Measurements from ENCODE around the gene FBRSL1. TPM values are rescaled to one million over a fixed set of nuclear protein-coding genes. Genes with fewer than 3 reads are reported as not detected.

Gene FBRSL1
- total and polyA plus RNA-seq, 2 of the 8 experiments (the other 6 are each of a cell fraction or from before 2014, with no cell fraction given): 18.4 to 109 TPM

- H4K20me1 ChIP-seq (replicated peaks in 1 of 2; ENCODE audit: control insufficient read depth in 1 of 2, insufficient read depth in 2 of 2, low read length in 2 of 2): no peaks in the 10 kb centered on the region
- POLR2A ChIA-PET (ENCODE audit: partially characterized antibody): no interaction called here
- CTCF ChIA-PET (ENCODE audit: partially characterized antibody): no interaction called here
- DNase-seq (ENCODE audit: low read depth in 1 of 2, low spot score in 2 of 2): no peak
- no peak overlapping the region for H3K4me3 ChIP-seq (ENCODE audit: extremely low read depth in 1 of 4, insufficient read depth in 2 of 4, low read depth in 3 of 4, low read length in 4 of 4)
- no peak overlapping the region for H4K8ac ChIP-seq (ENCODE audit: extremely low read depth, insufficient read depth, low read length)
- H4K91ac ChIP-seq (replicated peaks; ENCODE audit: insufficient read length, low read length): no peak overlapping the region
- no peak overlapping the region for H4K5ac ChIP-seq (ENCODE audit: insufficient read length, low read depth, low read length)
- H3K14ac ChIP-seq (ENCODE audit: insufficient read length): no peak overlapping the region
- H3K4ac ChIP-seq (replicated peaks; ENCODE audit: insufficient read length, low read depth, low read length): no peak overlapping the region
- no peaks in the 10 kb centered on the region for H3K79me2 ChIP-seq (ENCODE audit: control insufficient read depth in 1 of 2, insufficient read depth in 2 of 2, low read length in 2 of 2)
- no peak overlapping the region for H2BK20ac ChIP-seq (ENCODE audit: low read length)
- H3K36me3 ChIP-seq (ENCODE audit: control insufficient read depth in 2 of 4, insufficient read depth in 4 of 4, low read length in 3 of 4): no peaks in the 10 kb centered on the region
- H3K9ac ChIP-seq (replicated peaks in 1 of 4; ENCODE audit: extremely low read depth in 1 of 4, low read depth in 3 of 4, low read length in 3 of 4): no peak overlapping the region
- H3K27ac ChIP-seq (ENCODE audit: low read depth, low read length): no peak overlapping the region
- no peak overlapping the region for H3K4me2 ChIP-seq (ENCODE audit: insufficient read depth in 1 of 2, low read depth in 2 of 2, low read length in 2 of 2)
- no peak overlapping the region for H2BK12ac ChIP-seq (ENCODE audit: low read depth, low read length)
- H3K9me3 ChIP-seq (ENCODE audit: insufficient read depth in 2 of 2, low read depth in 1 of 2, low read length in 1 of 2): peaks cover 0 to 13% of the 10 kb centered on the region in 2 experiments; a peak in 2 of 4 replicates
- no peak overlapping the region for H2BK15ac ChIP-seq (ENCODE audit: low read length)
- H3K23ac ChIP-seq (ENCODE audit: insufficient read length): no peak overlapping the region
- H3K18ac ChIP-seq (ENCODE audit: extremely low read depth, low read length): no peak overlapping the region
- no peak overlapping the region for H2BK120ac ChIP-seq (replicated peaks; ENCODE audit: low read depth, low read length)
- H3K79me1 ChIP-seq (ENCODE audit: low read depth, low read length): no peaks in the 10 kb centered on the region
- H3K56ac ChIP-seq (replicated peaks; ENCODE audit: insufficient read length, low read depth, low read length): no peak overlapping the region
- H2BK5ac ChIP-seq (ENCODE audit: low read depth, low read length): no peak overlapping the region
- no peak overlapping the region for H2AK5ac ChIP-seq (ENCODE audit: low read depth, low read length)
- no peaks in the 10 kb centered on the region for H3K4me1 ChIP-seq (replicated peaks in 1 of 4; ENCODE audit: control insufficient read depth in 3 of 4, insufficient read depth in 4 of 4, low read length in 3 of 4)
- WGBS, 2 experiments (ENCODE audit: extremely low coverage in 1 of 2, insufficient coverage in 1 of 2, insufficient read length in 1 of 2, insufficient replicate concordance in 2 of 2, low coverage in 1 of 2, low lambda C conversion rate in 2 of 2, missing lambda C conversion rate in 1 of 2): 90% methylated on average over 32 of the region's 47 CpGs; no CpG with 5 or more reads in 1 of the 2 experiments
- peaks cover 8 to 65% (median 39%) of the 10 kb centered on the region in 4 experiments for H3K27me3 ChIP-seq (replicated peaks in 1 of 4; ENCODE audit: control insufficient read depth in 3 of 4, extremely low read depth in 1 of 4, insufficient read depth in 3 of 4, low read length in 3 of 4)
- FAIRE-seq: no peak
- H2AFZ ChIP-seq (ENCODE audit: low read length): no peak overlapping the region
- H3K23me2 ChIP-seq (ENCODE audit: low read depth, low read length): no peaks in the 10 kb centered on the region
- TF ChIP-seq KDM1A (IDR thresholded peaks at IDR 0.05; ENCODE audit: borderline replicate concordance, low read length) (no peak), E2F6 (IDR thresholded peaks at IDR 0.05) (no peak), PHF8 (conservative IDR thresholded peaks at IDR 0.05; ENCODE audit: low read depth, low read length) (no peak), CHD2 (IDR thresholded peaks at IDR 0.05; ENCODE audit: low read length) (no peak), GTF2F1 (IDR thresholded peaks at IDR 0.05; ENCODE audit: borderline replicate concordance, low read depth, low read length) (no peak), KDM5A (IDR thresholded peaks at IDR 0.05; ENCODE audit: low read length) (no peak), RNF2 (IDR thresholded peaks at IDR 0.05; ENCODE audit: borderline replicate concordance, low read depth, low read length, missing control alignments, poor library complexity, severe bottlenecking) (no peak), RFX5 (IDR thresholded peaks at IDR 0.05; ENCODE audit: borderline replicate concordance, low read depth, low read length) (no peak), BCL11A (IDR thresholded peaks at IDR 0.05; ENCODE audit: low read depth in 2 of 2, low read length in 2 of 2) (no peak), CHD1 (IDR thresholded peaks at IDR 0.05; ENCODE audit: low read depth, low read length) (no peak), RAD21 (IDR thresholded peaks at IDR 0.05 in 1 of 2, conservative IDR thresholded peaks at IDR 0.05 in 1 of 2; ENCODE audit: low read depth in 2 of 2, low read length in 2 of 2) (no peak), TAF1 (IDR thresholded peaks at IDR 0.05; ENCODE audit: low read depth, low read length) (no peak)
Observed at GRCh38 chr12:132475304-132476037, 14.5 kb upstream of the FBRSL1 start.
